HepG2 (cell line): ENCODE results near the gene BEST2. TPM values are rescaled to one million over a fixed set of nuclear protein-coding genes. Genes with fewer than 3 reads are reported as not detected.
A peak's percentile ranks its signal among the peaks of the same experiment; 100 is the strongest.

Experiments used
- AHR ChIP-seq: IDR thresholded peaks from 2 replicates; pipeline ENCODE4 v1.6.1; 2018; ENCODE audit warnings: missing genetic modification reagents, missing compliant biosample characterization
- ARID5B ChIP-seq: IDR thresholded peaks from 2 replicates; pipeline ENCODE4 v1.4.0; 2020; ENCODE audit warnings: mild to moderate bottlenecking, missing genetic modification reagents
- ATAD3A ChIP-seq: sonication (generic); formaldehyde crosslinking; IDR thresholded peaks from 2 replicates; pipeline ENCODE4 v1.4.0; 2020; ENCODE audit warnings: missing genetic modification reagents
- ERF ChIP-seq: IDR thresholded peaks from 2 replicates; pipeline ENCODE4 v1.6.1; 2018; ENCODE audit warnings: missing biosample characterization, missing genetic modification reagents
- HOXA7 ChIP-seq: sonication (generic); formaldehyde crosslinking; IDR thresholded peaks from 2 replicates; pipeline ENCODE4 v1.8.1; 2022; ENCODE audit warnings: mild to moderate bottlenecking, missing genetic modification reagents, moderate library complexity
- NFIB ChIP-seq: sonication (generic); formaldehyde crosslinking; IDR thresholded peaks from 2 replicates; pipeline ENCODE4 v1.9.0; 2021; ENCODE audit warnings: missing genetic modification reagents, mild to moderate bottlenecking, borderline replicate concordance
- PBX3 ChIP-seq: sonication (generic); formaldehyde crosslinking; IDR thresholded peaks from 2 replicates; pipeline ENCODE4 v1.8.1; 2023; ENCODE audit warnings: missing genetic modification reagents, inconsistent platforms, borderline replicate concordance
- RBFOX2 ChIP-seq: fragments of 200-400 bp; formaldehyde crosslinking; IDR thresholded peaks from 2 replicates; pipeline ENCODE4 v1.6.1; 2017; ENCODE audit warnings: low read depth, mild to moderate bottlenecking, low read length
- SMARCE1 ChIP-seq: fragments of 450-650 bp; IDR thresholded peaks from 2 replicates; pipeline ENCODE4 v1.6.1; 2017; ENCODE audit warnings: borderline replicate concordance
- WIZ ChIP-seq: sonication (generic); formaldehyde crosslinking; IDR thresholded peaks from 2 replicates; pipeline ENCODE4 v1.5.1; 2020; ENCODE audit warnings: mild to moderate bottlenecking, missing genetic modification reagents
- ZBTB25 ChIP-seq: IDR thresholded peaks from 2 replicates; pipeline ENCODE4 v1.6.1; 2018; ENCODE audit warnings: missing genetic modification reagents
- ZFP37 ChIP-seq: sonication (generic); formaldehyde crosslinking; IDR thresholded peaks from 2 replicates; pipeline ENCODE4 v1.4.0; 2020; ENCODE audit warnings: missing genetic modification reagents, borderline replicate concordance
- ZNF253 ChIP-seq: sonication (generic); formaldehyde crosslinking; IDR thresholded peaks from 2 replicates; pipeline ENCODE4 v1.8.0; 2022; ENCODE audit warnings: mild to moderate bottlenecking, missing genetic modification reagents, borderline replicate concordance
- ZNF263 ChIP-seq: sonication (generic); formaldehyde crosslinking; IDR thresholded peaks from 2 replicates; pipeline ENCODE4 v1.4.0; 2020; ENCODE audit warnings: missing genetic modification reagents
- ZNF430 ChIP-seq: sonication (generic); formaldehyde crosslinking; IDR thresholded peaks from 2 replicates; pipeline ENCODE4 v1.9.0; 2021; ENCODE audit warnings: mild to moderate bottlenecking, missing genetic modification reagents
- ZNF674 ChIP-seq: sonication (generic); formaldehyde crosslinking; IDR thresholded peaks from 2 replicates; pipeline ENCODE4 v1.5.0; 2020; ENCODE audit warnings: low read depth, mild to moderate bottlenecking, missing genetic modification reagents
- ZNF781 ChIP-seq: sonication (generic); formaldehyde crosslinking; IDR thresholded peaks from 2 replicates; pipeline ENCODE4 v1.5.1; 2020; ENCODE audit warnings: borderline replicate concordance, mild to moderate bottlenecking, missing genetic modification reagents; ENCODE audit errors: not compliant biosample characterization
- ZSCAN21 ChIP-seq: sonication (generic); formaldehyde crosslinking; IDR thresholded peaks from 2 replicates; pipeline ENCODE4 v1.8.0; 2022; ENCODE audit warnings: mild to moderate bottlenecking, missing genetic modification reagents, moderate library complexity, borderline replicate concordance
- polyA plus RNA-seq, 8 experiments: library from polyadenylated mRNA; depleted of rRNA in 3 of 8; stranded (reverse) in 7 of 8; unstranded in 1 of 8; fragments of >200 nt; fragmentation: Illumina TruSeq in 4 of 8; extraction: Trizol in 4 of 8; gene quantifications; 2 replicates each; pipeline versions ENCODE4 v1.2.1 to v1.2.3, GENCODE V29; 2011 to 2016; ENCODE audit warnings: low read depth in 4 of 8, missing spikeins in 1 of 8, mixed read lengths in 1 of 8; ENCODE audit not compliant: insufficient read depth in 1 of 8
- total RNA-seq, 5 experiments: library from RNA; depleted of rRNA; stranded (reverse); fragments of >200 nt; fragmentation: Illumina TruSeq; extraction: Trizol; gene quantifications; 2 replicates each; pipeline ENCODE4 v1.2.3, GENCODE V29; 2016; ENCODE audit warnings: low read depth in 1 of 5
- TF ChIP-seq, protein P1 (sequence below): sonication (generic); formaldehyde crosslinking; IDR thresholded peaks from 2 replicates; pipeline ENCODE4 v1.8.0; 2022; ENCODE audit warnings: mild to moderate bottlenecking, missing genetic modification reagents, borderline replicate concordance
- TF ChIP-seq, protein P2 (sequence below): sonication (generic); formaldehyde crosslinking; IDR thresholded peaks from 2 replicates; pipeline ENCODE4 v1.8.0; 2022; ENCODE audit warnings: mild to moderate bottlenecking, missing genetic modification reagents, moderate library complexity

The BEST2 gene
- total and polyA plus RNA-seq, 2 of the 13 experiments (the other 11 are each of a cell fraction or from before 2014, with no cell fraction given) = not detected

DNA sequence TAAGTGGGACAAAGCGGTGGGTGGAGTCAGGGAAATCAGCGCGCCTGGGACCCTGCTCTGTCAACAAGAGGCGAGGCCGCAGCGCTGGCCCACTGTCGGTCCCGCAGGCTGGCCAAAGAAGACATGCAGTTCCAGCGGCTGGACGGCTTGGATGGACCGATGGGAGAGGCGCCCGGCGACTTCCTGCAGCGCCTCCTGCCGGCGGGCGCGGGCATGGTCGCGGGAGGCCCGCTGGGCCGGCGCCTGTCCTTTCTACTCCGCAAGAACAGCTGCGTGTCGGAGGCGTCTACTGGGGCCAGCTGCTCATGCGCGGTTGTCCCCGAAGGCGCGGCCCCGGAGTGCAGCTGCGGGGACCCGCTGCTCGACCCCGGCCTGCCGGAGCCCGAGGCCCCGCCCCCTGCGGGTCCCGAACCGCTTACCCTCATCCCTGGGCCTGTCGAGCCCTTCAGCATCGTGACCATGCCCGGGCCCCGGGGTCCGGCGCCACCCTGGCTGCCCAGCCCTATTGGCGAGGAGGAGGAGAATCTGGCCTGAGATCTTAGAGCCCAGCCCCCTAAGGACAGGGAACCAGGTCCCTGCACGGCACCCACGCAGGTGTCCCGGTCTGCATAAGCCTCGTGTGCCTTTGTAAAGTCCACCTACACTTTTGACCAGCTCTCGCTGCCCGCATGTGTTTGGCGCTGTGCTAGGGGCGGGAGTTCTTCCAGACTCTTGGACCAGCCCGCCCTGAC lies 6.1 kb downstream of the BEST2 start (continued):
- TF ChIP-seq ARID5B (CRISPR knock-in tag) (no peak; the same call in 1 of the 2 replicates), ZNF430 (CRISPR knock-in tag) (no peak), ZNF674 (CRISPR knock-in tag) (no peak), NFIB (CRISPR knock-in tag) (no peak), ZFP37 (CRISPR knock-in tag) (no peak), WIZ (no peak), ZBTB25 (CRISPR knock-in tag) (no peak), ZNF253 (CRISPR knock-in tag) (no peak), ZNF781 (CRISPR knock-in tag) (no peak), ERF (CRISPR knock-in tag) (0 out of 2 replicates have a peak, but pooled peaks have one; percentile 42), ATAD3A (CRISPR knock-in tag) (no peak), PBX3 (CRISPR knock-in tag) (no peak), ZNF263 (CRISPR knock-in tag) (no peak), HOXA7 (CRISPR knock-in tag) (no peak), RBFOX2 (peak; percentile 36; the same call in 1 of the 2 replicates), SMARCE1 (no peak), AHR (CRISPR knock-in tag) (no peak), ZSCAN21 (no peak)
- TF ChIP-seq, protein P1, sequence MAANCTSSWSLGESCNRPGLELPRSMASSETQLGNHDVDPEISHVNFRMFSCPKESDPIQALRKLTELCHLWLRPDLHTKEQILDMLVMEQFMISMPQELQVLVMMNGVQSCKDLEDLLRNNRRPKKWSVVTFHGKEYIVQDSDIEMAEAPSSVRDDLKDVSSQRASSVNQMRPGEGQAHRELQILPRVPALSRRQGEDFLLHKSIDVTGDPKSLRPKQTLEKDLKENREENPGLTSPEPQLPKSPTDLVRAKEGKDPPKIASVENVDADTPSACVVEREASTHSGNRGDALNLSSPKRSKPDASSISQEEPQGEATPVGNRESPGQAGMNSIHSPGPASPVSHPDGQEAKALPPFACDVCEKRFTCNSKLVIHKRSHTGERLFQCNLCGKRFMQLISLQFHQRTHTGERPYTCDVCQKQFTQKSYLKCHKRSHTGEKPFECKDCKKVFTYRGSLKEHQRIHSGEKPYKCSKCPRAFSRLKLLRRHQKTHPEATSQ = no peak
- TF ChIP-seq, protein P2, sequence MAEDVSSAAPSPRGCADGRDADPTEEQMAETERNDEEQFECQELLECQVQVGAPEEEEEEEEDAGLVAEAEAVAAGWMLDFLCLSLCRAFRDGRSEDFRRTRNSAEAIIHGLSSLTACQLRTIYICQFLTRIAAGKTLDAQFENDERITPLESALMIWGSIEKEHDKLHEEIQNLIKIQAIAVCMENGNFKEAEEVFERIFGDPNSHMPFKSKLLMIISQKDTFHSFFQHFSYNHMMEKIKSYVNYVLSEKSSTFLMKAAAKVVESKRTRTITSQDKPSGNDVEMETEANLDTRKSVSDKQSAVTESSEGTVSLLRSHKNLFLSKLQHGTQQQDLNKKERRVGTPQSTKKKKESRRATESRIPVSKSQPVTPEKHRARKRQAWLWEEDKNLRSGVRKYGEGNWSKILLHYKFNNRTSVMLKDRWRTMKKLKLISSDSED (CRISPR knock-in tag) = no peak
